T-helper 17 cell (primary cell): ENCODE results near the gene COL26A1. TPM values are rescaled to one million over a fixed set of nuclear protein-coding genes. Genes with fewer than 3 reads are reported as not detected.
A peak's percentile ranks its signal among the peaks of the same experiment; 100 is the strongest.
"Not testable (repeated sequence)": the region's sequence is repeated elsewhere in the genome, so short reads cannot be mapped to it uniquely, and the experiment has no call there.

Experiments
- ATAC-seq: fragments of 150-1000 bp; cut with Tn5 transposase; 2 replicates; pipeline ENCODE4 v1.10.0; 2021; ENCODE audit warnings: mild to moderate bottlenecking, moderate library complexity
- DNase-seq, 3 donors: peaks; one replicate each; pipeline versions ENCODE4 v3.0.0 to v3.0.0-alpha.2; 2020 to 2021
- H3K9me3 ChIP-seq: one replicate; pipeline ENCODE4 v1.7.0; 2013; ENCODE audit warnings: low read length, mild to moderate bottlenecking; ENCODE audit not compliant: control insufficient read depth, poor library complexity, severe bottlenecking
- H3K27ac Mint-ChIP-seq: one replicate; pipeline ENCODE4 v1.8.0; 2022; ENCODE audit warnings: mild to moderate bottlenecking, moderate library complexity, mixed read lengths
- H3K27me3 Mint-ChIP-seq: one replicate; pipeline ENCODE4 v1.8.0; 2022; ENCODE audit warnings: mixed read lengths
- H3K36me3 Mint-ChIP-seq: one replicate; pipeline ENCODE4 v1.8.0; 2022; ENCODE audit warnings: low read depth, mixed read lengths
- H3K4me1 Mint-ChIP-seq: one replicate; pipeline ENCODE4 v1.8.0; 2022; ENCODE audit warnings: mild to moderate bottlenecking, mixed read lengths
- H3K4me3 Mint-ChIP-seq: one replicate; pipeline ENCODE4 v1.8.0; 2022; ENCODE audit warnings: mild to moderate bottlenecking, moderate library complexity, mixed read lengths
- total RNA-seq, 4 donors: library from RNA in 2 of 4; stranded (reverse) in 2 of 4; gene quantifications; one replicate each; pipeline ENCODE4 v1.2.3 and lab custom pipeline; 2022 to 2026

The COL26A1 gene
- total RNA-seq, 2 donors from 2014 or later = not detected

- DNase-seq (no peak), ATAC-seq (no peak)
- Mint-ChIP-seq H3K4me1 (peaks cover 7% of the 10 kb centered on the region), H3K27ac (no peak overlapping the region), H3K27me3 (peaks cover 6% of the 10 kb centered on the region), H3K4me3 (no peak overlapping the region), H3K36me3 (peaks cover 2% of the 10 kb centered on the region)
- H3K9me3 ChIP-seq = no peaks in the 10 kb centered on the region
These were observed 63.8 kb downstream of the COL26A1 start for GRCh38 chr7:101426303-101427011.

DNA sequence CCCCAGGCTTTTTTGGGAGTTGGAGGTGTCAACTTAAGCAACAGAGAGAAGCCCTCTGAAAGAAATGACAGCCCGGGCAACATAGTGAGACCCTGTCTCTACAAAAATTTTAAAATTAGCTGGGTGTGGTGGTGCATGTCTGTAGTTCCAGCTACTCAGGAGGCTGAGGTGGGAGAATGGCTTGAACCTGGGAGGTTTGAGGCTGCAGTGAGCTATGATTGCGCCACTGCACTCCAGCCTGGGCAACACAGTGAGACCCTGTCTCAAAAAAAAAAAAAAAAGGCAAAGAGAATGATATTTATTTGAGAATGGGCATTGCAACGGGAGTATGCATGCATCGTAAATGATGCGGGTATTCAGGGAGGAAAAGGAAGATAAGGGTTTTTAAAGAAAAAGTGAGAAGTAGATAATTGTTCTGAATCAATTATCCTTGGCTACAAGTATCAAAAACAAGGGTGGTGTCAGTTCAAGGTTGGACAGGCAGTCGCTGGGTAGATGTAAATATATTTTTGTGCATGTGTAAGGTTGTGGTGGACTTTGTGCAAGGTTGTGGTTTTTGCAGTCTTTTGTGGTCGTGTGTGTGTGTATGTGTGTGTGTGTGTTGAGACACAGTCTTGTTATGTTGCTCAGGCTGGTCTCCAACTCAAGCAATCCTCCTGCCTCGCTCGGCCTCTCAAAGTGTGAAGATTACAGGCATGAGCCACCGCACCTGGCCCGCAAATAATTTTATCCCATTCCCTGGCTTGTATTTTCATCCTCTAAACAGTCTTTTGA lies 65.6 kb downstream of the COL26A1 start:
- H3K27ac Mint-ChIP-seq = no peak overlapping the region
- peaks cover 3% of the 10 kb centered on the region for H3K36me3 Mint-ChIP-seq
- DNase-seq = no peak
- no peak for ATAC-seq
- no peak overlapping the region for H3K4me3 Mint-ChIP-seq
- no peaks in the 10 kb centered on the region for H3K9me3 ChIP-seq
- H3K4me1 Mint-ChIP-seq = peaks cover 8% of the 10 kb centered on the region
- H3K27me3 Mint-ChIP-seq = peaks cover 8% of the 10 kb centered on the region

GRCh38 chr7:101432316-101432715 lies 69.6 kb downstream of the COL26A1 start:
- Mint-ChIP-seq H3K27ac (no peak overlapping the region), H3K27me3 (peaks cover 35% of the 10 kb centered on the region), H3K4me3 (no peak overlapping the region), H3K36me3 (peaks cover 3% of the 10 kb centered on the region), H3K4me1 (peaks cover 11% of the 10 kb centered on the region)
- DNase-seq = no peak
- H3K9me3 ChIP-seq = no peaks in the 10 kb centered on the region
- no peak for ATAC-seq

DNA sequence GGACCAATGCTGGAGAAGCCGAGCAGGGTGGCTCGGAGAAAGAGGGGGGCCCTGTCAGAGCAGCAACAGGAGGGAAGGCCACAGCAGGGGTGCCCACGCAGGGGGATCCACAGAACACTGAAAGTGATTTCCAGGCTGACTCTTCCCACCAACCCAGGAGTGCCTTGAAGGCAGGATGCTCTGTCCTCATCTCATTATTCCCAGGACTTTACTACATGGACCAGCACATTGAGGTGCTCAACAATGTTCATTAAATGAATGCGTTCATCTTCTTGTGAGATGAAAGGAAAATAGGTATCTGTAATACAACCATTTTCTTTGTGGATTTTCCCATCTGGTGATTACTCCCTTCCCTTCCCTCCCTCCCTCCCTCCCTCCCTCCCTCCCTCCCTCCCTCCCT lies 71.0 kb downstream of the COL26A1 start:
- H3K4me1 Mint-ChIP-seq = peaks cover 6% of the 10 kb centered on the region
- H3K27ac Mint-ChIP-seq = no peak overlapping the region

GRCh38 chr7:101434155-101434554 lies 71.5 kb downstream of the COL26A1 start:
- DNase-seq, H3K27ac Mint-ChIP-seq: not testable (repeated sequence)

More for the DNA sequence above, 71.0 kb downstream of the COL26A1 start:
- DNase-seq = no peak
- no peaks in the 10 kb centered on the region for H3K9me3 ChIP-seq
- H3K4me3 Mint-ChIP-seq = no peak overlapping the region
- H3K27me3 Mint-ChIP-seq = peaks cover 35% of the 10 kb centered on the region
- ATAC-seq = no peak
- H3K36me3 Mint-ChIP-seq = peaks cover 3% of the 10 kb centered on the region

DNA sequence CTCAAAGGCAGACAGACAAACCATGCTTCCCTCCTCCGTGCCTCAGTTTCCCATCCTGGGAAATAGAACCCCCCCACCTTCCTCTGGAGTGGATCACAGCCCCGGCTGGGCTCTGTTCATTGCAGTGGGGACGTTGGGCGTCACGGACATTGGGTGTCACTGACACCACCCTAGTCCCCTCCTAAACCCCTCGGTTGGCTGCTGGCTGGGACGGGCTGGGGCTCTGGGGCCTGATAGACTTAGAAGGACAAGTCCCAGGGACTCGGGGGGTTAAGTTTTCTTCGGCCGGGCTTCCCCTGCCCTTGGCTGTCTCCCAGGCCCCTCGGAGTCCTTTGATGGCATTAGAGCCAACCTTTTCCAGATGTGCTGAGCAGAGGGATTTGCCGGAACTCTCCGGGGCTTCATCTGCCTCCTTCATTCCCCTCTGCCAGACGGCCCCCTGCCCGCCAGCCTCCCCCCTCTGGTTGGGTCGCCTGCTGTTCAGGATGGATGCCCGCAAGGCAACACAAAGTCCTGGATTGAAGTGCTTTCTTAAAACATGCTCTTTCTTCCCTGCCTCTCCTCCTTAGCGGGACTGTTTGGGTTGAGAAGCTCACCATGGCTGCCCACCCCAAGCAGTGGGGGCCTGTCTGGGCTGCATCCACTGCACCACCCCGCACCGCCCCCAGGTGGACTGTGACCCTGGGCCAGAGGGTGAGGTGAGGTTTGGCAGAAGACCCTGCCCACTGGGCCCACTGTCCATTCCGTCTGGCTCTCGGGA lies 73.0 kb downstream of the COL26A1 start:
- DNase-seq = no peak
- peaks cover 4% of the 10 kb centered on the region for H3K4me1 Mint-ChIP-seq
- peaks cover 43% of the 10 kb centered on the region for H3K27me3 Mint-ChIP-seq
- H3K36me3 Mint-ChIP-seq = peaks cover 3% of the 10 kb centered on the region
- H3K9me3 ChIP-seq = no peaks in the 10 kb centered on the region
- H3K4me3 Mint-ChIP-seq = no peak overlapping the region
- H3K27ac Mint-ChIP-seq = no peak overlapping the region
- ATAC-seq = no peak

More at GRCh38 chr7:101434155-101434554, 71.5 kb downstream of the COL26A1 start:
- ATAC-seq, H3K36me3 Mint-ChIP-seq, H3K4me3 Mint-ChIP-seq, H3K9me3 ChIP-seq, H3K4me1 Mint-ChIP-seq: not testable (repeated sequence)
- peaks cover 39% of the 10 kb centered on the region for H3K27me3 Mint-ChIP-seq

GRCh38 chr7:101436221-101436735 lies 73.6 kb downstream of the COL26A1 start:
- no peaks in the 10 kb centered on the region for H3K9me3 ChIP-seq
- peaks cover 3% of the 10 kb centered on the region for H3K36me3 Mint-ChIP-seq
- DNase-seq = no peak
- no peak for ATAC-seq
- H3K4me1 Mint-ChIP-seq = peaks cover 4% of the 10 kb centered on the region
- H3K4me3 Mint-ChIP-seq = no peak overlapping the region
- peaks cover 43% of the 10 kb centered on the region for H3K27me3 Mint-ChIP-seq
- H3K27ac Mint-ChIP-seq = no peak overlapping the region

- DNase-seq = no peak
- no peaks in the 10 kb centered on the region for H3K9me3 ChIP-seq
- H3K27me3 Mint-ChIP-seq = peaks cover 42% of the 10 kb centered on the region
- H3K4me1 Mint-ChIP-seq = peaks cover 5% of the 10 kb centered on the region
- H3K36me3 Mint-ChIP-seq = peaks cover 3% of the 10 kb centered on the region
- no peak overlapping the region for H3K27ac Mint-ChIP-seq
- no peak for ATAC-seq
- no peak overlapping the region for H3K4me3 Mint-ChIP-seq
These were observed 74.3 kb downstream of the COL26A1 start for GRCh38 chr7:101436857-101437576.

DNA sequence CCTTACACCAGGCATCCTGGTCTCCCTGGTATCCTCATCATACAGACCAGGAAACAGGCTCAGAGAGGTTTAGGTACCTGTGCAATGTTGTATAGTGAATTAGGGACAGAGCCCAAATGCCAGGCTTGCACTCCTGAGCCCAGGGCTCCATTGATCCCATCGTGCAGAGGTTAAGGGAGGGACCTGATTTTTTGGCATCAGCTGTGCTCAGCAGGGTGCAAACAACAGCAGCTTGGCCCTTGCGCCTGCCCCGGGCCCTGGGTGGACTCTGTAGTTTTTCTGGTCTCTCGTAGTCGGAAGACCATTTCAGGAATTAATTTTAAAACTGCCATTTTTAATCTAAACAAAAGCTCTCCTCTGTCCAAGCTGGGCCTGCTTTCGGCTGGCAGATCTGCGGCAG lies 79.2 kb downstream of the COL26A1 start:
- no peak for DNase-seq
- Mint-ChIP-seq H3K27me3 (peaks cover 34% of the 10 kb centered on the region), H3K4me1 (peaks cover 9% of the 10 kb centered on the region), H3K4me3 (no peak overlapping the region), H3K36me3 (peaks cover 5% of the 10 kb centered on the region), H3K27ac (peak overlapping the region; percentile 1)
- H3K9me3 ChIP-seq = no peaks in the 10 kb centered on the region
- no peak for ATAC-seq

- Mint-ChIP-seq H3K36me3 (peaks cover 5% of the 10 kb centered on the region), H3K27ac (peak overlapping the region; percentile 1), H3K27me3 (peaks cover 33% of the 10 kb centered on the region), H3K4me3 (no peak overlapping the region), H3K4me1 (peaks cover 9% of the 10 kb centered on the region)
- H3K9me3 ChIP-seq = no peaks in the 10 kb centered on the region
- no peak for DNase-seq
- no peak for ATAC-seq
These were observed 79.9 kb downstream of the COL26A1 start for GRCh38 chr7:101442426-101443070.

GRCh38 chr7:101450064-101450463 lies 87.4 kb downstream of the COL26A1 start:
- Mint-ChIP-seq H3K36me3 (no peaks in the 10 kb centered on the region), H3K27ac (no peak overlapping the region), H3K4me1 (no peaks in the 10 kb centered on the region), H3K4me3 (no peak overlapping the region), H3K27me3 (peaks cover 32% of the 10 kb centered on the region)
- no peak for DNase-seq
- no peak for ATAC-seq
- H3K9me3 ChIP-seq = no peaks in the 10 kb centered on the region

DNA sequence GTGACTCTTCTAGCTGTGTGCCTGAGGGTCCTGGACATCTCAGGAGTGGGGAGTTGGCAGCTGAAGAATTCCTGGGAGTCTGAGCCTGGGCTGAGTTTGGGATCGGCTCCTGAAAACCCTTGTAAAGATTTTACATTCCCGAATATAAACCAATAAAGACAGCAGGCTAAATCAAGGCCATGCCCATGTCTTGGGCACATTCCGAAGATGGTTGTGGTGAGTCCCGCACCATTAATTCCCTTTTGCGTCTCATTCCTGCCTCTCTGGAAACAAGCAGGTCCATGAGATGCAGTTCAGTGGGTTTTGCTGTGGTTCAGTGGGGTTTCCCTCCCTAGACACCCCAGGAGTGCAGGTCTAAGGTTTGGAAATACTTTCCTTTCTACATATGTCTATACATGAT lies 90.9 kb downstream of the COL26A1 start:
- H3K9me3 ChIP-seq = no peaks in the 10 kb centered on the region
- no peak overlapping the region for H3K4me3 Mint-ChIP-seq
- H3K27me3 Mint-ChIP-seq = peaks cover 18% of the 10 kb centered on the region
- H3K27ac Mint-ChIP-seq = no peak overlapping the region
- H3K36me3 Mint-ChIP-seq = no peaks in the 10 kb centered on the region
- DNase-seq = no peak
- no peaks in the 10 kb centered on the region for H3K4me1 Mint-ChIP-seq
- no peak for ATAC-seq
